ENCODE measurements around the gene MSANTD7. TPM values are rescaled to one million over a fixed set of nuclear protein-coding genes. Genes with fewer than 3 reads are reported as not detected.

MSANTD7 gene
- total RNA-seq, 1 experiment from 2014 or later = 14.3 TPM

Other genes with a start within 250 kb of the MSANTD7 start
- 41.6 TPM for gene FAM107B, start 63.4 kb upstream of the MSANTD7 start, total RNA-seq (2021; ENCODE audit: unreplicated experiment)
- gene CDNF, start 269 bp upstream of the MSANTD7 start, total RNA-seq (2021; ENCODE audit: unreplicated experiment) = 1.1 TPM
- gene HSPA14, start within 50 bp of the MSANTD7 start, total RNA-seq (2021; ENCODE audit: unreplicated experiment) = 19.9 TPM
- 26.6 TPM for gene SUV39H2, start 40.6 kb downstream of the MSANTD7 start, total RNA-seq (2021; ENCODE audit: unreplicated experiment)
- gene DCLRE1C, start 115.8 kb downstream of the MSANTD7 start, total RNA-seq (2021; ENCODE audit: unreplicated experiment) = 14.5 TPM
- 1.4 TPM for gene MEIG1, start 121.1 kb downstream of the MSANTD7 start, total RNA-seq (2021; ENCODE audit: unreplicated experiment)
- gene OLAH, start 205.6 kb downstream of the MSANTD7 start, total RNA-seq (2021; ENCODE audit: unreplicated experiment) = not detected